Measurements from ENCODE around the gene PODN.

The PODN gene

DNA sequence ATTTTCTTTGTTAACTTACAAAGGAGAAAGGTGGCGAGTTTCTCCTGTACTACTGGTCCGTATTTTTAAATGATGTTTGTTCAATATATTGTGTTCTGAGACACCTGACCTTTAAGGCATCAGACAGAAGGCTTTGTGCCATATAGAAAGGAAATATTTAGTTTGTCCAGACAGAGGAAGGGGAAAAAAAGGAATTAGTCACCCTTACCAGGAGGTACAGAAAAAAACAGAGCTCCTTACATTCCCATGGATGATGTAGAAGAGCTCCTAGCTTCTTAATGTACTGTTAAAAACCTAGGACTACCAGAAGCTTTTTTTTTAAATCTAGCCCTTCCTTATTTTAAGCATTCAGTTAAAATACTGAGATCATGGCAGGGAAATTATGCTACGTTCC is 12.4 kb upstream of the PODN start:
- DNase-seq (ENCODE audit: insufficient read length, low spot score) (no peak), FAIRE-seq (no peak)
- TF ChIP-seq, protein P1, sequence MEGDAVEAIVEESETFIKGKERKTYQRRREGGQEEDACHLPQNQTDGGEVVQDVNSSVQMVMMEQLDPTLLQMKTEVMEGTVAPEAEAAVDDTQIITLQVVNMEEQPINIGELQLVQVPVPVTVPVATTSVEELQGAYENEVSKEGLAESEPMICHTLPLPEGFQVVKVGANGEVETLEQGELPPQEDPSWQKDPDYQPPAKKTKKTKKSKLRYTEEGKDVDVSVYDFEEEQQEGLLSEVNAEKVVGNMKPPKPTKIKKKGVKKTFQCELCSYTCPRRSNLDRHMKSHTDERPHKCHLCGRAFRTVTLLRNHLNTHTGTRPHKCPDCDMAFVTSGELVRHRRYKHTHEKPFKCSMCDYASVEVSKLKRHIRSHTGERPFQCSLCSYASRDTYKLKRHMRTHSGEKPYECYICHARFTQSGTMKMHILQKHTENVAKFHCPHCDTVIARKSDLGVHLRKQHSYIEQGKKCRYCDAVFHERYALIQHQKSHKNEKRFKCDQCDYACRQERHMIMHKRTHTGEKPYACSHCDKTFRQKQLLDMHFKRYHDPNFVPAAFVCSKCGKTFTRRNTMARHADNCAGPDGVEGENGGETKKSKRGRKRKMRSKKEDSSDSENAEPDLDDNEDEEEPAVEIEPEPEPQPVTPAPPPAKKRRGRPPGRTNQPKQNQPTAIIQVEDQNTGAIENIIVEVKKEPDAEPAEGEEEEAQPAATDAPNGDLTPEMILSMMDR (IDR thresholded peaks at IDR 0.05; ENCODE audit: insufficient read depth, missing control alignments), result no peak

DNA sequence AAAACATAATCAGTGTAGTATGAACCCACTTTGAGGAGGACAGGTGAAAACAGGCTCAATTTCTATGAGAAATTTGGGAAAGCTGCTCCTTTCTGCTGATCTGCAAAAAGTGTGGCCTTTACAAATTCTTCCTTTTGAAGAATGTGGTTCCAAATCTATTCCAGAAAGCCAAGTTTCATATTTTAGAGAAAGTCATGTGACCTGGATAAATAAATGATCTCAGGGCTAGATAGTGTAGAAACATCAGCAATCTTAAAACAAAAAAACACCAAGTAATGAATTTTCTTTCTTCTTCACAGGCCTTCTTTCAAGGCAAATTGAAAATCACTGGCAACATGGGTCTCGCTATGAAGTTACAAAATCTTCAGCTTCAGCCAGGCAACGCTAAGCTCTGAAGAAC is 11.7 kb upstream of the PODN start:
- TF ChIP-seq, protein P1 (IDR thresholded peaks at IDR 0.05; ENCODE audit: insufficient read depth, missing control alignments), result no peak
- DNase-seq (ENCODE audit: insufficient read length, low spot score) (no peak), FAIRE-seq (no peak)

DNA sequence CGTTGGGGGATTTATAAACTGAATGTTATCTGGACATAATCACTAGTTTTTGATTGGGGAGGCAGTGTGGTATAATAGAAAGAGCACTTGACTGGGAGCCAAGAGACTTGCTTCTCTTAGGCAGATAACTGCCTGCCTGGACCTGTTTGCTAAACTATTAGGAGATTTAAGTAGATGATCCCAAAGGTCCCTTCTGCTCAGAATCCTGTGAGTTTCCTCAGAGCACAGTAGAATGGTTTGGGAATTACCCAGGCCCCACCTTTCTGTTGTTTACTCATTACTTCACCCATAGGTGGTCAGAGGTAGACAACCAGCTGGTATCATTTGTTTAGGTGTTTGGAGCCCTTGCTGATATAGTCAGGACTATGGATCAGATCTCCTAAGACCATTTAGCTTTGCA is 10.3 kb upstream of the PODN start:
- FAIRE-seq (no peak), DNase-seq (ENCODE audit: insufficient read length, low spot score) (no peak)
- TF ChIP-seq, protein P1 (IDR thresholded peaks at IDR 0.05; ENCODE audit: insufficient read depth, missing control alignments), result no peak

DNA sequence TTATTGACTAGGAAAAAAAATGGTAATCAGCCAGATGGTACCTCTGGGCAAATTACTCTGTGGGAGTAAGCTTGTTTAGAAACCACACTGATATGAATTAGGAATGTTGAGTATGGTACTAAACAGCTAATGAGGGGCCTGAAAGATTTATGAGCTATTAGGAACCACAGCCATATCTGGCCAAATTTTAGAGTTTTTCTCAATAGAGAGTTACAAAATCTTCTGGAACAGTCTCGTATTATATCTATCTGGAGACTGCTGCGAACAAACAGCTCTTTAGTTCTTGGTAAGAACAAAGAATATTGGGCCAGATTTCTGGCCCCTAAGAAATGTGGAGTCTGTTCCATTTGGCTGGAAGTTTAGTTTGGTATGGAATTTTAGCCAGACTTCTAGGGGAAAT is 4.9 kb upstream of the PODN start:
- TF ChIP-seq, protein P1 (IDR thresholded peaks at IDR 0.05; ENCODE audit: insufficient read depth, missing control alignments), result no peak
- FAIRE-seq (no peak), DNase-seq (ENCODE audit: insufficient read length, low spot score) (no peak)

DNA sequence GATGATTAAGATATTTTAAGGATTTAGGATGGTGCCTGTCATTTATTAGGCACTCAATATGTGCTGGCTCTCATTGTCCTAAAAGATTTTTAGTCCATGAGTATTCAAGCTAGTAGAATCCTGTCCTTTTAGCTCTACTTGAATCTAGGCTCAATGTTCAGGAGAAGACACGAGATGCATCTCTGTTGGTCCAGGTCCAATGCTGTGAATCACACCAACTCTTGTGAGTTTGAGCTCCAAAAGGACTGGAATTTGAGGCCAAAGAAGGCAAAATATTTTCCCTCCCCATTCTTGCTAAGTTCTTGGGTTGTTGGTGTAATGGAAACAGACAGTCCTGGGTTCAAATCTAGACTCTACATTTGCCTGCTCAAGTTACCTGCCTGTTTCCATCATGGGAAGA is 1.4 kb upstream of the PODN start:
- FAIRE-seq (no peak), DNase-seq (ENCODE audit: insufficient read length, low spot score) (no peak)
- TF ChIP-seq, protein P1 (IDR thresholded peaks at IDR 0.05; ENCODE audit: insufficient read depth, missing control alignments), result no peak

DNA sequence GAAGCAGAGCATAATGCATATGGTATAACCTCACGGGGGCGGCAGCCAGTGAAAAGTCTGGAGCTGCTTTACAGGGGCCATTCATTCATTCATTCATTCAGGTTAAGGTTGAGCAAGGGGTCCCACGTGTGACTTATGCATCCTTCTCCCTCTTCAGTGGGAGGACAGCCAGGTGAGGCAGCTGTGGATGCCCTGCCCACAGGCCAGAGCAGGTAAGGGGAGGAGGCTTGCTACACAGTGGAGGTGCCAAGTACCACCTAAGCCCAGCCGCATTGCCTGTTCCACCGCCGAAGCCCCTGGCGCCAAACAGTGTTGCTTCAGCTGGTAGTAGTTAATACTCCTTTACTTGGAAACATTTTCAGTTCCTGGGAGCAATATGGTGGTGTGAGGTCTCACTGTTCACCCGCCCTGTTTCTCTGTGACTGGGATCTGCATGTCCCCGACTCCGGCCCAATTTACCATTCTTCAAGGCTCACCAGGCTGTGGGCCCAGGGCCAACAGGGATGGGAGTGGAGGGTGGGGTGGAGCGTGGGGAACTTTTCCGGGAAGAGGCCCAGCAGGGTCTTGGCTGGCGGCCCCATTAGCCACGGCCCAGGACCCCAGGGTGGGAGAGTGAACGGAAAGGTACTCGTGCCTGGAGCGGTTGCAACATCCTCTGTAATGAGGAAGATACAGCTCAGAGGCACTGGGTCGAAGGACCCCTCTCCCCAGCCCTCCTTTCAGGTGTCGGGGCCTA is 722 bp upstream of the PODN start:
- FAIRE-seq (no peak), DNase-seq (ENCODE audit: insufficient read length, low spot score) (no peak)
- TF ChIP-seq, protein P1 (IDR thresholded peaks at IDR 0.05; ENCODE audit: insufficient read depth, missing control alignments), result no peak

DNA sequence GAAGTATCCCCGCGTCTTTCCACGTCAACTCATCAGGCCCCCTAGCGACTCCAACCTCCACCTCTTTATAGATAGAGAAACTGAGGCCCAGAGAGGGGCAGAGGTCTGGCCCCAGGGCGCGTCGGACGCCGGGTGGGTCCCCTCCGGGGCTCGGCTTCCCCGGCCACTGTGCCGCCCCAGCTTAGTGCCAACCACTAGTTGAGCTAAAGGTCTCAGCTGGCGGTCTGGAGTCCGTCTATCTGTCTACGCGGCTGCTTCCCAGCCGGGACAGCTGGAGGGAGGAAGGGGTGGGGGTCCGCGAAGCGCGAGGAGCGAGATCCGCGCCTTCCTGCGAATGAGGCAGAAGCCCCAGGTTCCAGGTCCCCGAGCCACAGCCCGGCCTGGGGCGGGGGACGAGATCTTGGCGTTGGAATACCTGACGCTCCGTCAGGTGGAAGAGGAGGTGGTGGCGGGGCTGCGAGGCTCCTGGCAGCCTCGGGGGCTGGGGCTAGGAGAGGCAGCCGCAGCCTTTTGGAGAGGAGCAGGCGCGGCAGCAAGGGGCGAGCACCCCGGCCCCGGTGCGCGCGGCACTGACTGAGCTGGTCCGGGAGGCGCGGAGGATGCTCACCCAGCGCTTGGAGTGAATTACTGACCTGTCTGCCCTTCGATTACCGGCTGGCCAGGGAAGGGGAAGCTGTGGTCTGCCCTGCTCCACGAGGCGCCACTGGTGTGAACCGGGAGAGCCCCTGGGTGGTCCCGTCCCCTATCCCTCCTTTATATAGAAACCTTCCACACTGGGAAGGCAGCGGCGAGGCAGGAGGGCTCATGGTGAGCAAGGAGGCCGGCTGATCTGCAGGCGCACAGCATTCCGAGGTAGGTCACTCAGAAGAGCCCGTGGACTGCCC is 937 bp downstream of the PODN start:
- no peak for FAIRE-seq
- TF ChIP-seq, protein P1 (IDR thresholded peaks at IDR 0.05; ENCODE audit: insufficient read depth, missing control alignments), result no peak
- no peak for DNase-seq (ENCODE audit: insufficient read length, low spot score)
